Cerebellar cortex (tissue), 1 donor: ENCODE results near the gene POLR3GL.

Experiments used
- DNase-seq: peaks from one replicate; pipeline ENCODE4 v3.0.0-alpha.2; 2015; ENCODE audit warnings: low spot score

POLR3GL gene

DNA sequence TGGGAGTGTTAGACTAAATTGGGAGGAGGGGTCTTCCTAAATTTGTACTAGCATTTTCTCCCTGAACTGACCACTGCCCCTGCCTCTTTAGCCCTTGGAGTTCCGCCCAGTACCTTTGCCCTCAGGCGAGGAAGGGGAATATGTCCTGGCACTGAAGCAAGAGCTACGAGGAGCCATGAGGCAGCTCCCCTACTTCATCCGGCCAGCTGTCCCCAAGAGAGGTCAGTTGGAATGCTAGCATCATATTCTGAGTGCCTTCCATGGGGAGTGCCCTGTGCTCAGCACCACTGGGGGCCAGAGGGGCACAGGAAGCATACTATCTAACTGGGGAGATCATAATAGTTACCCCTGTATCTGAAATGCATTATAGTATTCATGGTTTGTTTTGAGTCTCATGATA is 10.7 kb downstream of the POLR3GL start:
- DNase-seq, result no peak

DNA sequence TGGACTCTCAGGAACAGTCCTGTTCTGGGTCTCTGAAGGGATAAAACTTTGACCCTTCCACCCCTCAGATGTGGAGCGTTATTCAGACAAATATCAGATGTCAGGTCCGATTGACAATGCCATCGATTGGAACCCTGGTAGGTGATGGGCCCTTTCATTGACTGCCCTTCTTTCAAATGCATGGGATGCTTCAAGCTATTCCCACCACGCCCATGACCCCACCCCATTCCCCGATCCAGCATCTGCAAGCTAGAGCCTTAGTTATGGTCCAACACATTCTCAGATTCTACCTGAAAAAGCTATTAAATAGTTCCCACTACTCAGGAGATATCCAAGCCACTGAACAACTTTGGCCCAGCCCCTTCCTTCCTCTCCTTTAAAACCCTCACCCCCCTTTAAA is 12.5 kb downstream of the POLR3GL start:
- no peak for DNase-seq

DNA sequence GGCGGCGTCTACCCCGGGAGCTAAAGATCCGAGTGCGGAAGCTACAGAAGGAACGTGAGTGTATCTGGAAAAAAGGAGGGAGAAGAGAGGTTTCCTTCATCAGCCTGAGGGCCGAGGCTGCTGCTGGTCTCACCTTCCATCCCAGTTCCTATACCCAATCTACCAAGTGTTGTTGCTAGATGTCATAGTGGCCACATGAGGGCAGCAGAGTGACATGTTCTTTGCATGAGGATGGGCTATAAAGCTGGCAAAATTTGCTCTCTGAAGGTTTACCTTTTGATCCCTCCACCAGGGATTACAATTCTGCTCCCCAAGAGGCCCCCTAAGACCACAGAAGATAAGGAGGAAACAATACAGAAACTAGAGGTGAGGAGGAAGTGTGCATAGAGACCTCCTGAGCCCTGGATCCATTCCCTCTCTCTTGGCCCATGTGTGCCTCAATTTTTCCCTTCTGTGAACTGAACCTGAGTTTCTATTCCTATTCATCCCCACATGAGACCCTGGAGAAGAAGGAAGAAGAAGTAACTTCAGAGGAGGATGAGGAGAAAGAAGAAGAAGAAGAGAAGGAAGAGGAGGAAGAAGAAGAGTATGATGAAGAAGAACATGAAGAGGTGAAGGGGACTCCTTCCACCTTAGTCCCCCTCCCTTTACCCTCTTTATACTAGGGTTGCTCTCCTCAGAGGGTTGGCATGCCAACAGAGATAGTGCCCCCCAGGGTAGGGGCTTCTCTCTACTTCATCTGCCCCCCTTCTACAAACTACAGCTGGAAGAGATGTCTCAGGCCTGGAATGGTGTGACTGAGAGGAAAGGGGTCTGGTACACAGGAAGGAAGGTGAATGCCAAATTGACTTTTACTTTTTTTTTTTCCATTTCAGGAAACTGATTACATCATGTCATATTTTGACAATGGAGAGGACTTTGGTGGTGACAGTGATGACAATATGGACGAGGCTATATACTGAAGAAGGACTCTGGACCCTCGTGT is 13.3 kb downstream of the POLR3GL start:
- peak; percentile 94 for DNase-seq

DNA sequence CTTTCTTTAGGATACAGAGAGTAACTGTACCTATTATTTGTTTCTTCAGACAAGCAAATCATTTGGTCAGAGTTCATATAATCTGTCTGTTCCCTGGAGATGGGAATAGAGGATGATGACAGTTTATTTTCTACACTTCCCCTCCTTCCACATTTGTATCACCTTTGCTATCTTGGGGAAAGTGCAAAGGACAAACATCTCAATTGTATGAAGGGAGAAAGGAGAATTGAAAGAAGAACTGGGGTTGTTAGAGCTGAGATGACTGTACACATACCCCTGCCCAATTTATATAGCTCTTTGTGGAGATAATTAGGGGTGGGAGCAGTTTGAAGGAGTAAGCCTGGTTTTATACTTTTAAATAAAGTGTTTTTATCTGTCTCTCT is 14.0 kb downstream of the POLR3GL start:
- DNase-seq, result no peak

DNA sequence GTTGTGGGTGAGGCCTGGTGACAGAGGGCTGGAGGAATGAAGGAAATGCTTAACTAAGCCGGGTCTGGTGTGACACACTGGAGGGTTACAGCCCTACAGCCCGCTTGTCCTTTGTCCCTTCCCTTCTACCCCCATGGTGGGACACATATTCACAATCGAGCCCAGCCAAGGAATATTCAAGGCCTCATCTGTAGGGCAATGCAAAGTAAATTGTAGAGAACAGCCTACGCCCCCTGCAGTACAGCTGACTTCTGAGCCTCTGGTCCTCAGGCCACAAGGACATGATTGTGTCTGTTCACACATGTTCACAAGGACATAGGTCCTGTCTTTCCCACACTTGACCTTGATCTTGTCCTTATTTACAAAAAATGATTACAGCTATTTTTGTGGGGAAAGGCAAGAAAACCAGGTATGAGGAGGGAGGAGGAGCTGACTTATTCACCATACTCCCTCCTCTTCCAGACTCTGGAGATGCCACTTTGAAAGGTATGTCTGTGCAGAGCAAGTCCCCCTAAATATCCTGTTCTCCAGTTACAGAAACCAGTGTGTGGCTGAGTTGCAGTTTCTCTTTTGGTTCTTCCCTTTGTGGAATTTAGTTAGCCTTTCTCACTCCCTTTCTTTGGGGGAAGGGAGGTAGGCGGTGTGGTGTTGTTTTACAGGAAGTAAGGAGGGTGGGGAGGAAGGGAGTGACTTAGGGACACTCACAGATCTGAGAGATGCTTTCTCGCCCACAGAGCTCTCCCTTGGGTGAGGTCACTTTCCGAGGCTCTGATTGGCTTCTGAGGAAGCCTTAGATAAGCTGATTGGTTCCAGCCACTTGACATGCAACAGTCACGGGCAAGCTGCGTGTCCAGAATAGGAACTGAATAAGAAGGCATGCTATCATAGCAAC is 14.6 kb downstream of the POLR3GL start:
- peak; percentile 99 for DNase-seq

DNA sequence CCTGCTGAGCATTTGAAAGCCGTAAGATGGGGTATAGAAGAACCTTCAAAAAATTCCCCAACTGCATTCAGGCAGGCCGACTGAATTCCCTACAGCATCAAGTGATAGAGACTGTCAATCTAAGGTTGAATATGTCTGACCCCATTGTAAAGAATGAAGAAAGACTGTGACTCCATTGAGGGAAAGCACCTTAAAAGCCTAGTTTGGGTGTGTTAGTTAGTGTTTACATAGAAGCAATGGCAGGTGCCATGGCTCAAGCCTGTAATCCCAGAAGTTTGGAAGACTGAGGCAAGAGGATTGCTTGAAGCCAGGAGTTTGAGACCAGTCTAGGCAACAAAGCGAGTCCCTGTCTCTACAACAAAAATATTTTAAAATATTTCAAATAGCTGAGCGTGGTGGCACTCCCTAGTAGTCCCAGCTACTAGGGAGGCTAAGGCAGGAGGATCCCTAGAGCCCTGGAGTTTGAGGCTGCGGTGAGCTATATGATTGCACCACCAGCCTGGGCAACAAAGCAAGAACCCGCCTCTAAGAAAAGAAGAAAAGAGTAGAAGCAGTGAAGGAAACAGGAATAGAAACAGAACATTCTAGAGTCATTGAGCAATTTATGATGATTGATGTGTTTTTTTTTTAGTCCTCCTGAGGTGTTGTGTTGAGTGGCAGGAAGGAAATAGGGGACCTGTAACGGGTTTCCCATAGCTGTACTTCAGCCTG is 15.4 kb downstream of the POLR3GL start:
- DNase-seq, result no peak

DNA sequence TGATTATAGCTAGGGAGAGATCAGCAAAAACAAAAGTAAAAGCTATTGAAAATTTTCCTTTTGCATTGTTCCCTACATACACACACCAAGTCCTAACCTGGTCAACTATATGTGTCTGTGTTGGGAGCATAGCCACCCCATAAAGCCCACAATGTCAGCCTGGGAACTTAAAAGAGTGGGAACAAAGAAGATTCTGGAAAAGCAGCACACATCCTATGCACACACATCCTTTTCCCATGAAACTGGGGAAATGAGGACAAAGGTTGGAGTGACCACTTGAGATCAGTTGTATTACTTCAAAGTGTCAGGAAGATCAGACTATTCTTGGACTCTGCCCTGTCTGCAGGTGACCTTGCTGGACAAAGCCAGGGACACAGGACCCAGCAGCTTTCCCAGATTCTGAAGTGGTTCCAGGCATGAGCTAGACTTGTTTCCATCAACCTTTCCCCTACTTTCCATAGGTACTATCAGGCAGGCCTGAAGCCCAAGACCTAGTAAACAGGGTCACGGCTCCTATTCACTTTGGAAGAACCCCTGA is 16.0 kb downstream of the POLR3GL start:
- no peak for DNase-seq

DNA sequence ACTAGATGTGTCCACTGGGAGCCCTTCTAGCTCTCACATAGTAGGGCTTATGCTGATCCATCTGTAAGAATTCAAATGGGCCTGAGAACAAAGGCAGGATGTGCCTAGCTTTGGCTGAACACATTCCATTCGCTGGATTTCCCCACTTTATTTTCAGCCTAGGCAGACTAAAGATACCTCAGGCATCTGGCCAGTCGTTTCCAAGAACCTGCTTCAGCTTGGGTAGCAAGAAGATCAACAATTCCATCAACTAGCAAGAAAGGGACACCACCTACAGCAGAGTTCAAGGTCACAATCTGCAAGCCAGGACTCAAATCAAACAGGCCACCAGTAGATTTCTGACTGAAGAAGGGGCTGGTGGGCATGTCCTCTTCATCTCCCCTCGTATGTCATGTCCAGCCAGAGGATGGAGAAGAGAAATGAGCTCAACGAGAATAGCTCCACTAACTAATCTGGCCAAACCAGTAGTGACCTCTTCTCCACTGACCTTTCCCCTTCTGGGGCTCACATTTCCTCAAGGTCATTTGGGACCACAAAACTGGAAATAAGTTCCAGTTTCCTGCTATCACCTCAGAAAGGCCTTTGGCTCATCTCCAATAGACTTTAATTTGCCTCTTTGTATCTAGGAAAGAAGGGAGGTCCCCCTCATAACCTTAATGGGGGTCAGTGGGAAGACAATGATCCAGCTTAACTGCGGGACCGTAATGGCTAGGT is 17.7 kb downstream of the POLR3GL start:
- DNase-seq, result no peak

DNA sequence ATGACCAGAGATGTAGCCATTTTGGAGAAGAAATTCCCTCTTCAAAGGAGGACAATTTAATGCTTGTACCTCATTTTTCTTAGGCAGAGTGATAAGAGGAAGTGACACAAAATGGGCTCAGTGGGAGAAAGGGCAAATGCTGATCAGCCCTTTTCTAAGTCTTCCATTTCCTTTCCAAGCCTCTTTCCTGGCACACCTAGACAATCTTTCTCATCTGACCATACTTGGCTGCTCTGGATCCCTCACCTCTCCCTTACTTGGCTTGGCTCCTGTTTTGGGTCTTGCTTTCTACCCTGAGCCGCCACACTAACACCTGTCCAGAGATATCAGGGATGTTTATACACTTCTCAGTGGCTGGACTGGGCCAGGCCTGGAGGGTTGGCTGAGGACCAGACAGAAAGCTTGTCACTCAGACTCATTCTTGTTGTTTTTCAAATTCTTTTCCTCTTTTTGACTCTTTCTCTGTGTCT is 18.8 kb downstream of the POLR3GL start:
- DNase-seq, result no peak

DNA sequence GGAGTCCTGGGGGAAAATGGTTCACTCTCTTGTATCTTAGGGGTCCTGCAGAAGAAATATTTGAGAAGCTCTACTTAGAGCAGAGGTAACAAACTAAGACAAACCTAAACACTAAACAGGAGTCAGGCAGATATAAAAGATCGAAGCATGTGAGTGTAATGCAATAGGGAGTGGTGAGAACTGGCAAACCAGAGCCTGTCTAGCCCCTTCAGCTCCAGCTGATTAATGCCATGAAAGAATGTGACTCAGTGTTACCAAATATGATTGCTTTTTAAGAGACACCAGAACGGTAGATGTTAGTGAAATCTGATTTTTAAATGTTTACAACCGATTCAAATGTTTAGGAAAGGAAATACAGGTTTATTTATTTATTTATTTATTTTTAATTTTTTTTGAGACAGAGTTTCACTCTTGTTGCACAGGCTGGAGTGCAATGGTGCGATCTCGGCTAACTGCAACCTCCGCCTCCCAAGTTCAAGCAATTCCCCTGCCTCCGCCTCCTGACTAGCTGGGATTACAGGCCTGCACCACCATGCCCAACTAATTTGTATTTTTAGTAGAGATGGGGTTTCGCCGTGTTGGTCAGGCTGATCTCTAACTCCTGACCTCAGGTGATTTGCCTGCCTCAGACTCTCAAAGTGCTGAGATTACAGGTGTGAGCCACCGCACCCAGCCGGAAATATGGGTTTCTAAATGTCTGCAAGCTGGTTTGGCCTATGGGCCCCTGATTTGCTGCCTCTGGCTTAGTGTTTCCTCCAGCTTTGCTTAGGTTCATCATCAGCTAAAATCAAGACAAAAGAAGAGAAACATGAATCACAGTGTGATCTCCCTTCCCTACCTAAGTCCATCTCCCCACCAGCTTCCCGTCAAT is 19.7 kb downstream of the POLR3GL start:
- no peak for DNase-seq

DNA sequence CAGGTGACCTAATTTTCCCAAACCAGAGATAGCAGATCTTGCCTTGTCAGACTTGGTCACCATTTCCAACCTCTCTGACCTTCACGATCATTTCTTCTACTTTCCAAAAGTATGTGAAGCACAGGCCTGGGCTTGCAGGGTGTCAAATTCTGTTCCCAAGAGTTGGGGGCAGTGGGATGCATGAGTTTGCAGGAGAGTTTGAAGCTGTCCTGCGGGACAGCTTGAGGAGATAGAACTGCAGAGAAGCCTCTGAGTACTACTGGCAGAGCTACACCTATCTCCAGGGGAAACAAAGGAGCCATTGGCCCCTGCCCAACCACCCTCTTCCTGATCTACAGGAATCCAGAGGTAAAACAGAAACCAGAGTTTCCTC is 20.6 kb downstream of the POLR3GL start:
- DNase-seq, result no peak

DNA sequence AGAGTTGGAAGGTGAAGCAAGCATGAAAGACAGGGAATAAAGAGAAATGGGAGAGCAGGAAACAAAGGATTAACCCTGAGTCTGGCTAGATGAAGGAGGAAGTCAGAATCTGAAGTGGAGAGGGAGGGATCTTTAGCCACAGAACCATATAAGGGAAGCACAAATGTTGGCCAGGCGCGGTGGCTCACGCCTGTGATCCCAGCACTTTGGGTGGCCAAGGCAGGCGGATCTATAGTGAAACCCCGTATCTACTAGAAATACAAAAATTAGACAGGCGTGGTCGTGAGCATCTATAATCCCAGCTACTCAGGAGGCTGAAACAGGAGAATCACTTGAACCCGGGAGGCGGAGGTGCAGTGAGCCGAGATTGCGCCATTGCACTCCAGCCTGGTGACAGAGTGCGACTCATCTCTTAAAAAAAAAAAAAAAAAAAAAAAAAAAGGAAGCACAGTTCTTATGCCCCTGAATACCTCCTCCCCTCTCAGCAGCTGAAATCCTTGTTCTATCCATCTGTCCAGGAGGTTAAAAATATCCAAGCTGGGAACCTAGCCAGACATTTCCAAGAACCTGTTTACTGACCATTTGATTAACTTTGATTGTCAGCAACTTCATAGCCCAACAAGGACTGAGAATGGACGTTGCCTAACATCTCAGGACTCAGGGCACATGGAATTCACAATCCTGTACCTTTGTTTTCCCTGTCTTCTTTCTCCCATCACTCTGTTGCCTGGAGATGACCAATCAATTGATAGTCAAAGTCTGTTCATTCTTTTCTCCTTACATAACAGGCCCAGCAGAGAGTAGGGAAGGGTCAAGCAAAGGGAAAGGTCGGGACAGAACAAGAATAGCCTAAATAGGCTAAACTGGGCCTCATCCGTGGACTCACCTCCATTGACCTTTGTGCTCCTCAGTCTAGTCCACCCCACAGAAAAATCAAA is 21.3 kb downstream of the POLR3GL start:
- DNase-seq, result peak; percentile 92

DNA sequence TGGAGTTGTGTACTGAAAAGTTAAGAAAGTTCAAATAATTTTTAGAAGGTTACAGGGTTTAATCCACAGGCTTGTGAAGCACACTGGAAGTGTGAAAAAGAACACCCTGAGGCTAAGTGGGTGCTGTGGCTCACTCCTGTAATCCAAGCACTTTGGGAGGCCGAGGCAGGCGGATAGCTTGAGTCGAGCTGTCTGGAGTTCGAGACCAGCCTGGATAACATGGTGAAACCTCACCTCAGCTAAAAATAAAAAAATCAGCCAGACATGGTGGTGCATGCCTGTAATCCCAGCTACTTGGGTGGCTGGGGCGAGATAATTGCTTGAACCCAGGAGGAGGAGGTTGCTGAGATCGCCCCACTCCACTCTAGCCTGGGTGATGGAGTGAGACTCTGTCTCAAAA is 22.1 kb downstream of the POLR3GL start:
- DNase-seq, result no peak

DNA sequence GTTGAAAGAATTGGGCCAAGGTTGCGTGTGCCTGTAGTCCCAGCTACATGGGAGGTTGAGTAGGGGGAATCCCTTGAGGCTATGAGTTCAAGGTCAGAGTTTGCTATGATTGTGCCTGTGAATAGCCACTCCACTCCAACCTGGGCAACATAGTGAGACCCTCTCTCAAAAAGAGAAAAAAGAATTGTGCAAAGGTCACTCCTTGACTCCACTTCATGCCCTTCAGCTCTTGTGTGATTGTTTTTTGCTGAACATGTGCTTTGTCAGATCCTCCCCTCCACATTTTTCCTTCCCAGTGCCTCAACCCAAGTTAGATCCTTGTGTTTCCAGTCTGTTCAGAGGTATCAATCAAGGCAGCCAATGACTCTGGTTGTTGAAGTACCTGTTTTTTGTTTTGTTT is 23.4 kb downstream of the POLR3GL start:
- no peak for DNase-seq

DNA sequence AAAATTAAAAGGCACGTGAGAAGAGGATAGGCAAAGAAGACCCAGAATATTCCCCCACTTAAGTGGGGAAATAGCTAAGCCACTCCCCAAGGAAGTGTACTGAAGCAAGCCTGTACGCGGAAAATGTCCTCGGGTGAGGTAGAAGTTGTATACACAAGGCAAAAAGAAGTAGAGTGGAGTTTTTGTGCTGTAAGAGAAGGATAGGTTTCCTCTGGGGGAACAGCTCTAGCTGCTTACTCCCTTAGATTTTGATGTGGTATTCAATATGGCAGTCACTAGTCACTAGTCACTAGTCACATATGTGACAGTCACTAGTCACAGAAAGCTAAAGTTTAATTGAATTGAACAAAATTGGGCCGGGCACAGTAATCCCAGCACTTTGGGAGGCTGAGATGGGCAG is 24.3 kb downstream of the POLR3GL start:
- no peak for DNase-seq

DNA sequence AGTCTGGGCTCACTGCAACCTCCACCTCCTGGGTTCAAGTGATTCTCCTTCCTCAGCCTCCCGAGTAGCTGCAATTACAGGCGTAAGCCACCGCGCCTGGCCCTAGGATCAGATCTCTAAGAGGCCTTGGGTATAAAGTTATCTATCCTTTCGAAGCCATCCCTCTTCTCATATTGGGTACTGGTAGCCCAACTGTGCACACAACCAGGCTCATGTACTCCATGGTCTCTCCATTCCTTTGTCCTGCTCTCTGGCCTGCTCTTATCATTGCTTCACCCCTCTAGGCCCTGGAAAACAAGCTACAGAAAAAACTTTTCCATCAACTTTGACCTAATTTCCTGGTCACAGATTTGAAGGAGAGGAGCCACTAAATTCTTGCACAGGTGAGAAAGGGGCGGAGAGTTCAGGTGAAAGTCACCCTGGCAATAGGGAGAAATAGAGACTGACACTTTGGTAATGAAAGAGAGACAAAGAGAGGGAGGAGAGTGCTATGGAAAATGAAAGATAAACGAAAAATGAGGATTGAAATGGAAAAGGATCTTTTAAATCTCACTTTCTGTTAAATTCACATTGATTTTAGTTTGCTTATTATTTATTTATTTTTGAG is 25.9 kb downstream of the POLR3GL start:
- no peak for DNase-seq

DNA sequence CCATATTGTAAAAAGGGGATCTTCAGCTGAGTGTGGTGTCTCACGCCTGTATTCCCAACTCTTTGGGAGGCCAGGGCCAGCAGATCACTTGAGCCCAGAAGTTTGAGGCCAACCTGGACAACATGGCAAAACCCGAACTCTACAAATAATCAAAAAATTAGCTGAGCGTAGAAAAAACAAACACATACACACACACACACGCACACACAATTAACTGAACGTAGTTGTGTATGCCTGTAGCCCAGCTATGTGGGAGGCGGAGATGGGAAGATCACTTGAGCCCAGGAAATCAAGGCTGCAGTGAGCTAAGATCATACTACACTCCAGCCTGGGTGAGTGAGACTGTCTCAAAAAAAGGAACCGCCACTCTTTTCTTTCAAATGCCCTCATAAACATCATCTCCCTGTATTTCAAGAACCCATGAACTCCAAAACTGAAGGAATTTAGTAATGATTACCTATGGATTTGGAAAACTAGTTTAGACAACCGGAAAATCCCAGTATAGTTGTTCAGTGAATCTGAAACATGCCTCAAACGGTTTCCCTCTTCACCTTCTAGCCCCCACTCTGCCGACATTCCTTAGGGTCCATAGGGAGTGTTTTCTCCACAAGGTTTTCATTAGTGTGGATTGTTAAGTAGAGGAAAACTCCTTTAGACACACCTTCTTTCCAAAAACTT is 27.4 kb downstream of the POLR3GL start:
- no peak for DNase-seq

DNA sequence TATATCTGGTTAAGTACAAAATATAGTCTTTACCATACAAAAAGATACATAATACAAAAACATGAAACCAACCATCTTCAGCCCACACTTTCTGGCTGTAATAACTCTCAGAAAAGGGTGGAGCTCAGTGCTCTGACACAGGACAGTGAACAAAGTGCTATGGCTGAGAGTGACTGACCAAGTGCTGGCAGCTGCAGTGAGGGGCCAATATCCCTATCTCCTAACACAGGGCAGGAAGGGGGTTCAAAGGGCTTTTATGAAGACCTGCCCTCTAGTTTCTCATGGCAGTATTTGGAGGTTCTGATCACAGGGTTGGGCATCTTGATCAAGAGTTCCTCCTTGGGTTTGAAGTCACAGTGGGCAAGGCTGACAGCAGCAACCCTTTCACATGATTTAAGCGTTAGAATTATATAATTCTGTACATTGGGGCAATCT is 28.0 kb downstream of the POLR3GL start:
- no peak for DNase-seq
